SK-N-SH (cell line): ENCODE measurements around the gene TMEM245. TPM values are rescaled to one million over a fixed set of nuclear protein-coding genes. Genes with fewer than 3 reads are reported as not detected.

Experiments used
- CTCF ChIA-PET: fragments of 300-600, 350-600 bp; formaldehyde crosslinking; extraction: SDS; loops from one replicate; lab custom pipeline; 2021; lab: Yijun Ruan, JAX
- POLR2A ChIA-PET: fragments of 350-600 bp; sonication (Branson Sonifier 250); formaldehyde crosslinking; extraction: SDS; loops from one replicate; lab custom pipeline; 2020; ENCODE audit warnings: antibody characterized with exemption, inconsistent platforms; lab: Yijun Ruan, JAX
- DNase-seq: peaks from one replicate; pipeline ENCODE4 v3.0.0; 2012
- H2AFZ ChIP-seq: fragments of 200-600 bp; sonication (generic); 2 replicates; pipeline ENCODE4 v1.8.1; 2016; ENCODE audit warnings: antibody characterized with exemption, mild to moderate bottlenecking, low read depth
- H3F3A ChIP-seq: fragments of 200-600 bp; sonication (generic); replicated peaks from 2 replicates; pipeline ENCODE3; 2016; ENCODE audit warnings: antibody characterized with exemption, mild to moderate bottlenecking; ENCODE audit not compliant: insufficient read depth
- H3K27ac ChIP-seq, 2 experiments: fragments of 200-500 bp in 1 of 2; fragments of 200-600 bp in 1 of 2; sonication (Bioruptor generic) in 1 of 2; sonication (generic), shearing (Covaris generic) in 1 of 2; 2 replicates each; pipeline versions ENCODE4 v1.5.1 to v1.6.1; 2014 to 2016; ENCODE audit warnings: low read depth in 2 of 2, inconsistent platforms in 1 of 2, low read length in 1 of 2, mild to moderate bottlenecking in 1 of 2, mixed read lengths in 1 of 2
- H3K27me3 ChIP-seq: fragments of 200-600 bp; sonication (generic), shearing (Covaris generic); 2 replicates; pipeline ENCODE4 v1.6.1; 2016; ENCODE audit warnings: mixed run types; ENCODE audit not compliant: insufficient read depth
- H3K36me3 ChIP-seq, 2 experiments: fragments of 200-500 bp in 1 of 2; fragments of 200-600 bp in 1 of 2; sonication (Bioruptor generic) in 1 of 2; sonication (generic) in 1 of 2; replicated peaks in 1 of 2; 2 replicates each; pipeline versions ENCODE3 to v1.5.1; 2014 to 2016; ENCODE audit warnings: low read length in 1 of 2, mild to moderate bottlenecking in 1 of 2; ENCODE audit not compliant: insufficient read depth in 2 of 2, control insufficient read depth in 1 of 2
- H3K4me1 ChIP-seq, 2 experiments: fragments of 200-500 bp in 1 of 2; fragments of 200-600 bp in 1 of 2; sonication (Bioruptor generic) in 1 of 2; sonication (generic), shearing (Covaris generic) in 1 of 2; 2 replicates each; pipeline versions ENCODE4 v1.5.1 to v1.6.1; 2014 to 2016; ENCODE audit warnings: low read depth in 1 of 2, low read length in 1 of 2, mixed run types in 1 of 2; ENCODE audit not compliant: insufficient read depth in 2 of 2, control insufficient read depth in 1 of 2
- H3K4me2 ChIP-seq: fragments of 200-600 bp; sonication (generic), shearing (Covaris generic); 2 replicates; pipeline ENCODE4 v1.6.1; 2017; ENCODE audit warnings: mixed run types
- H3K4me3 ChIP-seq, 2 experiments: fragments of 200-500 bp in 1 of 2; fragments of 200-600 bp in 1 of 2; sonication (Bioruptor generic) in 1 of 2; sonication (generic), shearing (Covaris generic) in 1 of 2; 2 replicates each; pipeline versions ENCODE4 v1.5.1 to v1.8.1; 2014 to 2016; ENCODE audit warnings: low read depth in 2 of 2, inconsistent platforms in 1 of 2, low read length in 1 of 2, mild to moderate bottlenecking in 1 of 2, mixed read lengths in 1 of 2, moderate library complexity in 1 of 2
- H3K79me2 ChIP-seq: fragments of 200-600 bp; sonication (generic); 2 replicates; pipeline ENCODE4 v1.8.1; 2017; ENCODE audit warnings: mild to moderate bottlenecking; ENCODE audit not compliant: insufficient read depth
- H3K9ac ChIP-seq: fragments of 200-600 bp; sonication (generic); 2 replicates; pipeline ENCODE4 v1.6.1; 2017; ENCODE audit warnings: mixed run types
- H3K9me2 ChIP-seq: fragments of 200-600 bp; sonication (generic); 2 replicates; pipeline ENCODE4 v1.6.1; 2017; ENCODE audit warnings: mixed run types
- H3K9me3 ChIP-seq: fragments of 200-600 bp; sonication (generic); 2 replicates; pipeline ENCODE4 v1.6.1; 2017; ENCODE audit warnings: mixed run types, mild to moderate bottlenecking, moderate library complexity
- H4K20me1 ChIP-seq: fragments of 200-600 bp; sonication (generic); 2 replicates; pipeline ENCODE4 v1.6.1; 2017; ENCODE audit warnings: mild to moderate bottlenecking, mixed run types; ENCODE audit not compliant: insufficient read depth
- ELF1 ChIP-seq: IDR thresholded peaks from 2 replicates; pipeline ENCODE4 v1.4.0; 2012
- EP300 ChIP-seq, 2 experiments: IDR thresholded peaks; 2 replicates each; pipeline versions ENCODE4 v1.4.0 to v1.6.1; 2012; ENCODE audit warnings: borderline replicate concordance in 1 of 2, low read depth in 1 of 2, low read length in 1 of 2
- FOXJ3 ChIP-seq: sonication (generic); formaldehyde crosslinking; IDR thresholded peaks from 2 replicates; pipeline ENCODE4 v1.5.1; 2020; ENCODE audit warnings: mild to moderate bottlenecking, missing genetic modification reagents
- FOXM1 ChIP-seq: IDR thresholded peaks from 2 replicates; pipeline ENCODE4 v1.4.0; 2012; ENCODE audit warnings: low read depth, mild to moderate bottlenecking
- GATA2 ChIP-seq: sonication (generic); formaldehyde crosslinking; IDR thresholded peaks from 2 replicates; pipeline ENCODE4 v1.5.0; 2020; ENCODE audit warnings: mild to moderate bottlenecking, missing genetic modification reagents
- IRF3 ChIP-seq: fragments of 150-350 bp; IDR thresholded peaks from 2 replicates; pipeline ENCODE4 v1.6.1; 2016; ENCODE audit warnings: mild to moderate bottlenecking, low read depth, low read length
- JUND ChIP-seq: IDR thresholded peaks from 2 replicates; pipeline ENCODE4 v1.4.0; 2012
- RCOR1 ChIP-seq: fragments of 150-350 bp; IDR thresholded peaks from 2 replicates; pipeline ENCODE4 v1.6.1; 2017; ENCODE audit warnings: antibody characterized with exemption, low read length
- RFX5 ChIP-seq: IDR thresholded peaks from 2 replicates; pipeline ENCODE4 v1.6.1; 2012; ENCODE audit warnings: mild to moderate bottlenecking, improper control_type of control experiment, low read length
- SMC3 ChIP-seq: IDR thresholded peaks from 2 replicates; pipeline ENCODE4 v1.6.1; 2012; ENCODE audit warnings: low read depth, low read length, improper control_type of control experiment
- TAF1 ChIP-seq: IDR thresholded peaks from 2 replicates; pipeline ENCODE4 v1.6.1; 2012; ENCODE audit warnings: low read depth, mild to moderate bottlenecking, low read length, moderate library complexity, borderline replicate concordance
- TEAD4 ChIP-seq: IDR thresholded peaks from 2 replicates; pipeline ENCODE4 v1.4.0; 2012; ENCODE audit warnings: mild to moderate bottlenecking, borderline replicate concordance; ENCODE audit not compliant: insufficient read depth
- USF1 ChIP-seq: IDR thresholded peaks from 2 replicates; pipeline ENCODE4 v1.4.0; 2012; ENCODE audit warnings: low read depth, borderline replicate concordance
- USF2 ChIP-seq: fragments of 150-350 bp; IDR thresholded peaks from 2 replicates; pipeline ENCODE4 v1.6.1; 2017; ENCODE audit warnings: antibody characterized with exemption, low read length, low read depth, borderline replicate concordance
- ZBTB33 ChIP-seq: IDR thresholded peaks from 2 replicates; pipeline ENCODE4 v1.4.0; 2012; ENCODE audit warnings: low read depth, borderline replicate concordance
- WGBS: methylation state at CpG from one replicate; pipeline ENCODE4 v1.1.6; 2017; ENCODE audit warnings: low lambda C conversion rate; 5-methylcytosine and 5-hydroxymethylcytosine counted together
- polyA plus RNA-seq, 3 experiments: library from polyadenylated mRNA; depleted of rRNA; stranded (reverse); fragments of >200 nt; gene quantifications; 2 replicates each; pipeline ENCODE4 v1.2.3, GENCODE V29; 2012

TMEM245 gene
- polyA plus RNA-seq, 1 of the 3 experiments (the other 2 are of a cell fraction), result 17.5 TPM

- H2AFZ ChIP-seq, result no peak overlapping the region
- H3K4me2 ChIP-seq, result no peak overlapping the region
- H3K27me3 ChIP-seq, result no peaks in the 10 kb centered on the region
- H3K4me1 ChIP-seq, result no peaks in the 10 kb centered on the region
- H3K9ac ChIP-seq, result no peak overlapping the region
- POLR2A ChIA-PET, result no interaction called here
- WGBS, result 79% methylated on average over 4 of the region's 4 CpGs
- CTCF ChIA-PET, result no interaction called here
- H3K36me3 ChIP-seq, result no peaks in the 10 kb centered on the region
- DNase-seq, result no peak
- TF ChIP-seq FOXJ3 (CRISPR knock-in tag) (no peak), JUND (no peak), TEAD4 (no peak), ZBTB33 (no peak), IRF3 (no peak), TAF1 (no peak), USF2 (no peak), FOXM1 (no peak), ELF1 (no peak), RCOR1 (no peak), EP300 (IDR thresholded peaks at IDR 0.05; ENCODE audit: borderline replicate concordance in 1 of 2, low read depth in 1 of 2, low read length in 1 of 2) (no peak), USF1 (no peak), SMC3 (no peak), RFX5 (no peak), GATA2 (no peak)
- no peaks in the 10 kb centered on the region for H3K9me3 ChIP-seq
- H3K9me2 ChIP-seq, result no peaks in the 10 kb centered on the region
- H3K4me3 ChIP-seq, result no peak overlapping the region
- H3K79me2 ChIP-seq, result no peaks in the 10 kb centered on the region
- no peaks in the 10 kb centered on the region for H3F3A ChIP-seq
- no peak overlapping the region for H3K27ac ChIP-seq
- no peaks in the 10 kb centered on the region for H4K20me1 ChIP-seq
These were observed 30.0 kb upstream of the TMEM245 start for GRCh38 chr9:109149722-109150121.
